ENCODE data around the gene CREB3L1. TPM values are rescaled to one million over a fixed set of nuclear protein-coding genes. Genes with fewer than 3 reads are reported as not detected.

Gene CREB3L1
- total RNA-seq, 6 experiments from 2014 or later = 282 to 328 (median 310) TPM

DNA sequence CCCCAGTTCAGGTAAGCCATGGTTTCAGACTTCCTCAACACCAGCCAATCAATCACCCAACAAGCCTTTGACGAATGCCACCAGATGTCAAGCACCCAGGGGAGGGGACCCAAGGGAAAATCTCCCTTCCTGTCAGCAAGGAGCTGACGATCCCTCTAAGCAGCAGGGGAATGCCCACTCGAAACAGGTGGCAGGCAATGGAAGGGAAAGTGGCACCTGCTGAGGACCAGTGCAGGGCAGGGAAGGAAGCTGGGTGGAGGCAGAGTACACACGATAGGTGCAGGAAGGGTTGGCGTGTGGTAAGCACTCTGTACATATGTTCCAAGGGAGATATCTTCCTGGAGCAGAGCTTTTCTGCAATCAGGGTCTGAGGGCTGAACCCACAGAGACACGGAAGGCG, 11.7 kb upstream of the CREB3L1 start:
- H3K36me3 Mint-ChIP-seq (ENCODE audit: low read depth) = no peaks in the 10 kb centered on the region
- TF ChIP-seq, protein P1, sequence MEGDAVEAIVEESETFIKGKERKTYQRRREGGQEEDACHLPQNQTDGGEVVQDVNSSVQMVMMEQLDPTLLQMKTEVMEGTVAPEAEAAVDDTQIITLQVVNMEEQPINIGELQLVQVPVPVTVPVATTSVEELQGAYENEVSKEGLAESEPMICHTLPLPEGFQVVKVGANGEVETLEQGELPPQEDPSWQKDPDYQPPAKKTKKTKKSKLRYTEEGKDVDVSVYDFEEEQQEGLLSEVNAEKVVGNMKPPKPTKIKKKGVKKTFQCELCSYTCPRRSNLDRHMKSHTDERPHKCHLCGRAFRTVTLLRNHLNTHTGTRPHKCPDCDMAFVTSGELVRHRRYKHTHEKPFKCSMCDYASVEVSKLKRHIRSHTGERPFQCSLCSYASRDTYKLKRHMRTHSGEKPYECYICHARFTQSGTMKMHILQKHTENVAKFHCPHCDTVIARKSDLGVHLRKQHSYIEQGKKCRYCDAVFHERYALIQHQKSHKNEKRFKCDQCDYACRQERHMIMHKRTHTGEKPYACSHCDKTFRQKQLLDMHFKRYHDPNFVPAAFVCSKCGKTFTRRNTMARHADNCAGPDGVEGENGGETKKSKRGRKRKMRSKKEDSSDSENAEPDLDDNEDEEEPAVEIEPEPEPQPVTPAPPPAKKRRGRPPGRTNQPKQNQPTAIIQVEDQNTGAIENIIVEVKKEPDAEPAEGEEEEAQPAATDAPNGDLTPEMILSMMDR (IDR thresholded peaks at IDR 0.05) = no peak
- no peaks in the 10 kb centered on the region for H3K9me3 Mint-ChIP-seq
- H3K4me3 Mint-ChIP-seq = no peak overlapping the region
- DNase-seq = no peak
- no peak overlapping the region for H3K27ac Mint-ChIP-seq
- peaks cover under 1% of the 10 kb centered on the region; the same call in 1 of the 2 replicates for H3K4me1 Mint-ChIP-seq (ENCODE audit: low read depth)
- H3K27me3 Mint-ChIP-seq (ENCODE audit: insufficient read depth) = no peaks in the 10 kb centered on the region

DNA sequence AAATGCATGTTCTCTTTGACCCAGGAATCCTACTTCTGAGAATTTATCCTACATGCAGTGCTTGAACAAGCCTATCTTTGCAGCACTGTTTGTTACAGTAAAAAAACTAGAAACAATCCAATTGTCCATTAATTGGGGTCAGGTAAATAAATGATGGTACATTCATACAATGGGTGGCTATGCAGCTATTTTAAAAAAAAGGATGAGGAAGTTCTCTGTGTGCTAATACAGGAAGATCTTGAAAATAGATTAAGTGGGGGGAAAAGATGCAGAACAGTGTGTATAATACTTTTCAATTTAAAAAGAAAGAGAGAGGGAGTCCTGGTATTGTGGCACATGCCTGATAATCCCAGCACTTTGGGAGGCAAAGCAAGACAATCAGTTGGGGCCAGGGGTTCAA, 9.5 kb upstream of the CREB3L1 start:
- no peak for DNase-seq
- H3K4me1 Mint-ChIP-seq (ENCODE audit: low read depth) = peaks cover 22% of the 10 kb centered on the region
- no peaks in the 10 kb centered on the region for H3K36me3 Mint-ChIP-seq (ENCODE audit: low read depth)
- TF ChIP-seq, protein P1 (IDR thresholded peaks at IDR 0.05) = no peak
- no peaks in the 10 kb centered on the region for H3K9me3 Mint-ChIP-seq
- no peak overlapping the region for H3K4me3 Mint-ChIP-seq
- no peak overlapping the region for H3K27ac Mint-ChIP-seq
- H3K27me3 Mint-ChIP-seq (ENCODE audit: insufficient read depth) = no peaks in the 10 kb centered on the region

DNA sequence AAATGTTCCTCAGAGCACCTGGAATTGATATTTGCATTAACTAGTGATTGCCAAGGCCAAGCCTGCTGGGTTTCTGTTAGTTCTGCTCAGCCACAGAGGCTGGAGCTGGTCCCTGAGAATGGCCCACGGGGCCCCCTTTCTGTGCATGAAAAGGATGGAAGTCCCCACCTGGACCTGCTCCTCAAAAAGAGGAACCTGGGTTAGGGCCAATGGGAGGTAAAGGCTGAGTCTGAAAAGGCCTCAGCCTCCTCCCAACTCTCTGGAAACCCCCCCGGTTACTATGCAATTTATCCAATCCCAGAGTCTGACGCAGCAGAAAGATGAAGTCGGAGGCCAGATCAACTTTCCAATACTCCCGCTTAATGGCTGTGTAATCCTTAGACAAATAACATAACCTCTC, 6.8 kb upstream of the CREB3L1 start:
- no peak for DNase-seq
- TF ChIP-seq, protein P1 (IDR thresholded peaks at IDR 0.05) = no peak
- Mint-ChIP-seq H3K4me1 (ENCODE audit: low read depth) (peaks cover 46% of the 10 kb centered on the region), H3K4me3 (no peak overlapping the region), H3K36me3 (ENCODE audit: low read depth) (no peaks in the 10 kb centered on the region), H3K27me3 (ENCODE audit: insufficient read depth) (no peaks in the 10 kb centered on the region; the same call in 1 of the 2 replicates), H3K27ac (no peak overlapping the region), H3K9me3 (no peaks in the 10 kb centered on the region)

DNA sequence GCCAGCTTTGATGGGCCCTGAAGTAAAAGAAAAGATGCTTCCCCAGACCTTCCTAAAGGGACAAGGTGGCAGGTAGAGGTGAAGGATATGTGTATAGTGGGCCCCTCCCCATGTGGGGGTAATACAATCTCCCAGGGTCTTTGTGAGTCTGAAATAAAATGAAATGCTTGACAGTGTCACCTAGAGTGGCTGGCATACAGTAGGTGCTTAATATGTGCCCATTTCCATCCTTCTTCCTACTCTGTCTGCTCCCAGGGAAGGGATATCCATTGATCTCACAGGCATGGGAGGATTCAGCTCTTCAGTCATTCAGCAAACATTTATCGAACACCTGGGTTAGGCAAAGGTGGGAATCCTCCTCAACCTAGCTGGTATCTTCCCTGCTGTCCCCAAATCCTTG, 6.1 kb upstream of the CREB3L1 start:
- H3K36me3 Mint-ChIP-seq (ENCODE audit: low read depth) = no peaks in the 10 kb centered on the region
- H3K27me3 Mint-ChIP-seq (ENCODE audit: insufficient read depth) = no peaks in the 10 kb centered on the region; the same call in 1 of the 2 replicates
- H3K27ac Mint-ChIP-seq = no peak overlapping the region
- H3K4me1 Mint-ChIP-seq (ENCODE audit: low read depth) = peaks cover 48% of the 10 kb centered on the region
- TF ChIP-seq, protein P1 (IDR thresholded peaks at IDR 0.05) = no peak
- no peak for DNase-seq
- no peaks in the 10 kb centered on the region for H3K9me3 Mint-ChIP-seq
- H3K4me3 Mint-ChIP-seq = no peak overlapping the region

DNA sequence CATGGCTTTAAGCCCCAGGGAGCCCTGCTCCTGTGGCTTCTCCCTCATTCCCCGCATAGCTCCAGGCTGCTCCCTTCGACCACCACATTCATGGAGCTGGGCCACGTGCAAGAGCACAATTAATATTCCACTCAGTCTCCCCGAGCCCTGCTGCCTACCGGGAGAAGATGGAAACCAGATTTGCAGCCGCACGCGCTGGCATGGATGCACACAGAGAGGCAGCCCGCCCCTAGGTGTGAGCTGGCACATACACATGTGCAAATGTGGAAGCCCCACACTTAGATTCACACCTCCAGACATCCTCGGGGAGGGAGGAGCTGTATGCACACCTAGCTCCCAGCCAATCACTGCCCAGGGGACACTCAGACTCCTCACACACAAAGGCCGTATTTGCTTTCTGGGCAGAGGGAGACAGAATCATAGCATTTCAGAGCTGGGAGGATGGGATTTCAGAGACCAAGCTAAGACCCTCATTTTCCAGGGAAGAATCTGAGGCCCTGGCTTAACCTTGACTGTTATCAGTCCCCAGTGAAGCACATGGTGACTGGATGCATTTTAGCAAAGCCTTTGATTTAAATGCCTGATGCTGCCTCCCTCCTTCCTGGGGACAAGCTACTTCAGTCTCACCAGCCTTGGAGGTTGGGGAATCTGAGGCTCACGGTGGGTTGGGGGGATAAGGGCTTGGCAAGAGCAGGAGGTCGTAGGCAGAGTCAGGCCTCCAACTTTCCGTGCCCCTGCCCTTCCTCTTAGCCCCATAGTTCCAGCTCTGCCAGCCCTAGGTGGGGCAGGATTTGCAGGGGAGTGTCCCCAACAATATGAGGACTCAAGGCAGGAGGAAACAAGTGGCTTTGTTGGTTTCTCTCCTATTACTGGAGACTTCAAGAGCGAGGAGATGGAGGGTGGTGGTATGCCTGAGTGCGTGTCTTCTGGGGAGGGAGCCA, 5.3 kb upstream of the CREB3L1 start:
- Mint-ChIP-seq H3K36me3 (ENCODE audit: low read depth) (no peaks in the 10 kb centered on the region), H3K9me3 (no peaks in the 10 kb centered on the region), H3K27ac (peak overlapping the region; percentile 97), H3K4me3 (peak overlapping the region; percentile 76), H3K4me1 (ENCODE audit: low read depth) (peaks cover 54% of the 10 kb centered on the region), H3K27me3 (ENCODE audit: insufficient read depth) (no peaks in the 10 kb centered on the region; the same call in 1 of the 2 replicates)
- TF ChIP-seq, protein P1 (IDR thresholded peaks at IDR 0.05) = no peak
- no peak for DNase-seq

Data from HFFc6 (cell line).